Sigmoid colon (tissue), 3 donors: Measurements from ENCODE around the gene JAM2.

ENCODE experiments used
- POLR2A ChIP-seq, 2 donors: fragments of 450-650 bp; IDR thresholded peaks; one replicate each; pipeline ENCODE4 v1.6.1; 2016; ENCODE audit warnings: antibody characterized with exemption in 2 of 2, mild to moderate bottlenecking in 2 of 2, moderate library complexity in 2 of 2
- TF ChIP-seq, protein P1 (sequence below), 4 experiments: fragments of 450-650 bp in 3 of 4; fragments of 200-600 bp in 1 of 4; IDR thresholded peaks; one replicate each; pipeline ENCODE4 v1.5.1; 2016 to 2019; ENCODE audit warnings: antibody characterized with exemption in 4 of 4, mild to moderate bottlenecking in 3 of 4, moderate library complexity in 2 of 4

GRCh38 chr21:25700741-25701140, 61.7 kb downstream of the JAM2 start:
- TF ChIP-seq, protein P1, sequence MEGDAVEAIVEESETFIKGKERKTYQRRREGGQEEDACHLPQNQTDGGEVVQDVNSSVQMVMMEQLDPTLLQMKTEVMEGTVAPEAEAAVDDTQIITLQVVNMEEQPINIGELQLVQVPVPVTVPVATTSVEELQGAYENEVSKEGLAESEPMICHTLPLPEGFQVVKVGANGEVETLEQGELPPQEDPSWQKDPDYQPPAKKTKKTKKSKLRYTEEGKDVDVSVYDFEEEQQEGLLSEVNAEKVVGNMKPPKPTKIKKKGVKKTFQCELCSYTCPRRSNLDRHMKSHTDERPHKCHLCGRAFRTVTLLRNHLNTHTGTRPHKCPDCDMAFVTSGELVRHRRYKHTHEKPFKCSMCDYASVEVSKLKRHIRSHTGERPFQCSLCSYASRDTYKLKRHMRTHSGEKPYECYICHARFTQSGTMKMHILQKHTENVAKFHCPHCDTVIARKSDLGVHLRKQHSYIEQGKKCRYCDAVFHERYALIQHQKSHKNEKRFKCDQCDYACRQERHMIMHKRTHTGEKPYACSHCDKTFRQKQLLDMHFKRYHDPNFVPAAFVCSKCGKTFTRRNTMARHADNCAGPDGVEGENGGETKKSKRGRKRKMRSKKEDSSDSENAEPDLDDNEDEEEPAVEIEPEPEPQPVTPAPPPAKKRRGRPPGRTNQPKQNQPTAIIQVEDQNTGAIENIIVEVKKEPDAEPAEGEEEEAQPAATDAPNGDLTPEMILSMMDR (IDR thresholded peaks at IDR 0.05): no peak
- TF ChIP-seq POLR2A (IDR thresholded peaks at IDR 0.05): no peak
